NCI-H2196 (cell line): ENCODE measurements around the gene ALDH1L2.
A peak's percentile ranks its signal among the peaks of the same experiment; 100 is the strongest.
"Not testable (repeated sequence)": the region's sequence is repeated elsewhere in the genome, so short reads cannot be mapped to it uniquely, and the experiment has no call there.

Experiments used
- DNase-seq: peaks from one replicate; lab custom pipeline; 2025; ENCODE audit not compliant: unreplicated experiment; lab: John Stamatoyannopoulos, UW

ALDH1L2 gene

GRCh38 chr12:104986022-104986941 lies 98.0 kb downstream of the ALDH1L2 start, which contains the start of gene NOPCHAP1:
Gene NOPCHAP1, plus strand, starts transcription at chr12:104986316. Its CDS starts 37 bp downstream, at chr12:104986353.
- peak; percentile 95 for DNase-seq

DNA sequence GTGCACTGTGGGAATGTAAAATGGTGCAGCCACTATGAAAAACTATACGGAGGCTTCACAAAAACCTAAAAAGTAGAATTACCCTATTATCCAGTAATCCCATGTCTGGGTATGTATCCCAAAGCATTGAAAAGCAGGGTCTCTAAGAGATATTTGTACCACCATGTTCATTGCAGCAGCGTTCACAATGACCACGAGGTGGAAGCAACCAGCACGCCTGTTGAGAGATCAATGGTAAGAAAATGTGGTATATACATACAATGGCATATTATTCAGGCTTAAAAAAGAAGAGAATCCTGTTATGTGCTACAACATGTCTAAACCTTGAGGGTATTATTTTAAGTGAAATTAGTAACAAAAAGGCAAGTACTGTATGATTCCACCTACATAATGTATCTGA lies 99.1 kb downstream of the ALDH1L2 start:
- no peak for DNase-seq

DNA sequence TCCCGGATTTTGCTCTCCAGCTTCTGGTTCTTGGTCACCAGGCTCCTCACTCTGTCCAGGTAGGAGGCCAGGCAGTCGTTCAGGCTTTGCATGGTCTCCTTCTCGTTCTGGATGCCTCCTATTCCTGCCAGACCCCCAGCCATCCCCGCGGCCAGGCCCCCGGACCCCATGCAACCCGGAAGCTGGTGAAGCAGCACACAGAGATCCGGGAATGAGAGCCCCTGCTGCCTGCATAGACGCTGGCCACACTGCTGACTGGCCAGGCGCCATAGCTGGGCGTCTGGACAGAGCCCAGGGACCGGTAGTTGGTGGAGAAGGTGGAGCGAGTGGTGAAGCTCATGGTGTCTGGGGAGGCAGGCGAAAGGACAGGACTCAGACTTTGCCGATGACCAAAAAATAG lies 106.6 kb downstream of the ALDH1L2 start:
- DNase-seq: not testable (repeated sequence)

- no peak for DNase-seq
Observed at GRCh38 chr12:104976703-104977102, 107.6 kb downstream of the ALDH1L2 start.

- no peak for DNase-seq
Observed at GRCh38 chr12:104975587-104976343, 108.5 kb downstream of the ALDH1L2 start.

DNA sequence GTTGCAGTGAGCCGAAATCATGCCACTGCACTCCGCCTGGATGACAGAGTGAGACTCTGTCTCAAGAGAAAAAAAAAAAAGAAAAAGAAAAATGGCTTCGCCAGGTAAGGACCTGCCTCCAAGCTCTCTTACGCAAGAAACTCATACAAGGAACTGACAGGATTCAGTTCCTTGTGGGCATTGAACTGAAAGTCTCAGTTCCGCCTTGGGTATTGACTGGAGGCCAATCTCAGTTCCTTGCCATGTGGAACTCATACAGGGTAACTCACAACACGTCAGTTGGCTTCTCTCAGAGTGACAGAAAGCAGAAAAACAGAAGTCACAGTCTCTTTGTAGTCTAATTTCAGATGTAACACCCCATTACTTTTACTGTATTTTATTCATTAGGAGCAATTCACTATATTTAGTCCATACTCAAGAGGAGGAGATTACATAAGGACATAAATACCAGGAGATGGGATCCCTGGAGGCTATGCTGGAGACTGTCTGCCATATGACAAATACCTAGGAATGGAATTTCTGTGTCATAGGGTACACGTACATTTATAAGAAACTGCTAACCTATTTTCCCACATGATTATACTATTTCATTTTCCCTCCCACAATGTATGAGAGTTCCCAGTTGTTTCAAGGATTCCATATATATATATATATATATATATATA lies 109.5 kb downstream of the ALDH1L2 start:
- no peak for DNase-seq

DNA sequence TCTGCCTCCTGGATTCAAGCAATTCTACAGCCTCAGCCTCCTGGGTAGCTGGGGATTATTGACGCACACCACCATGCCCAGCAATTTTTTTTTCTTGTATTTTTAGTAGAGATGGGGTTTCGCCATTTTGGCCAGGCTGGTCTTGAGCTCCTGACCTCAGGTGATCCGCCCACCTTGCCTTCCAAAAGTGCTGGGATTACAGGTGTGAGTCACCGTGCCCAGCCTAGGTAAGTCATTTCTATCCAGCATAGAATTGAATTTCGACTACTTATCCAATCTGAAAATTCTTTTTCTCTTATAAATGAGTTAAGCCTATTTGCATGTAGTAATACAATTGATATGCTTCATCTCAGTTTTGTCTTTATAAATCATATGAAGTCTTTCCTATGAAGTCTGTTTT lies 111.0 kb downstream of the ALDH1L2 start:
- DNase-seq: no peak

DNA sequence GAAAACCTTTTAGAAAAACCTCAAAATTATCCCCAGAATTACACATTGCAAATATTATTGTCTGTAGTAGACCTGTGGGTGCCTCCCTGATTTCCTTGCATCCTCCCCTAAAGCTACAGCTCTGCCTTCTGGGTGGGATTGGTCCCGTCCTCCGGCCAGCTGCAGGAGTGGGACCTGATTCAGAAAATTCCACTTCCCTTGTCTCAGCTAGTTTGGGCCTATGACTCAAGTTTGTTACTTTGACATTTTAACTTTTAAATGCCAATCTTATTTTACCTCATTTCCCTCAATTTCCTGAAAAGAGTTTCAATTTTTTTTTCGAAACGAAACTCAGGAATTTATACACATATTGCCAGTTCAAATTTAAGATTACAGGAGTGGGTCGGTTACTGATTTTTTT lies 113.0 kb downstream of the ALDH1L2 start:
- no peak for DNase-seq
